NCI-H82 treated with DMSO at 0.1 percent for 48 hours (cell line): ENCODE results near the gene KCNIP1.

Experiments
- DNase-seq: peaks from one replicate; lab custom pipeline; 2025; ENCODE audit not compliant: unreplicated experiment; lab: John Stamatoyannopoulos, UW

The KCNIP1 gene

DNA sequence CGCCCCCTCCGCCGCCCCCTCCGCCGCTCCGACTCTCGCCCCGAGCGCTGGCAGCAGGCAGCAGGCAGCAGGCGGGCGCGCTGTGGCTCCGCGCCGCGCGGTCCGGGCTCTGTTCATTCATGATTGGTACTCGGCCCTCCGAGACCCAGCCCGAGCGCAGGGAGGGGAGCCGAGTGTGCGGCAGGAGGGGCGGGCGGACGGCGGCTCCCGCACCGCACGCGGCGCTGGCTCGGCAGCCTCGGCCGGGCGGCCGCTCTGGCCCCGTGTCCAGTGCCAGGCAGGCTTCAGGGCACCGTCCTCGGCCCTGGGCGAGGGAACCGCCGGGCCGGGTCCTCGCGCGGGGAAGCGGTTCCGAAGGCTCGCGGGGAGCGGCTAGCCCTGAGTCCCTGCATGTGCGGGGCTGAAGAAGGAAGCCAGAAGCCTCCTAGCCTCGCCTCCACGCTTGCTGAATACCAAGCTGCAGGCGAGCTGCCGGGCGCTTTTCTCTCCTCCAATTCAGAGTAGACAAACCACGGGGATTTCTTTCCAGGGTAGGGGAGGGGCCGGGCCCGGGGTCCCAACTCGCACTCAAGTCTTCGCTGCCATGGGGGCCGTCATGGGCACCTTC, at the start of gene KCNIP1:
TSS of gene KCNIP1 (plus strand) at position 31 of the 607 bp plus-strand sequence.
- DNase-seq, result no peak

DNA sequence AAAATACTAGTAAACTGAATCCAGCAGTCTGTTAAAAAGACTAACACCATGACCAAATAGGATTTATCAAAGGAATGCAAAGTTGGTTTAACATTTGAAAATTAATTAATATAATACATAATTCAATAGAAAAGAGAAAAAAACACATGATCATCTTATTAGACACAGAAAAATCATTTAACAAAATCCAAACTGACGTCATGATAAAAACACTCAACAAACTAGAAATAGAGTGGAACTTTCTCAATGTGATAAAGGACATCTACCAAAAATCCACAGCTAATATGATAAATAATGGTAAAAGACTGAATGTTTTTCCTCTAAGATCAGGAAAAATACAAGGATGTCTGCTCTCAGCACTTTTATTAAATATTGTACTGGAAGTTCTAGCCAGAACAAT, 40.4 kb upstream of the KCNIP1 start:
- DNase-seq, result no peak

DNA sequence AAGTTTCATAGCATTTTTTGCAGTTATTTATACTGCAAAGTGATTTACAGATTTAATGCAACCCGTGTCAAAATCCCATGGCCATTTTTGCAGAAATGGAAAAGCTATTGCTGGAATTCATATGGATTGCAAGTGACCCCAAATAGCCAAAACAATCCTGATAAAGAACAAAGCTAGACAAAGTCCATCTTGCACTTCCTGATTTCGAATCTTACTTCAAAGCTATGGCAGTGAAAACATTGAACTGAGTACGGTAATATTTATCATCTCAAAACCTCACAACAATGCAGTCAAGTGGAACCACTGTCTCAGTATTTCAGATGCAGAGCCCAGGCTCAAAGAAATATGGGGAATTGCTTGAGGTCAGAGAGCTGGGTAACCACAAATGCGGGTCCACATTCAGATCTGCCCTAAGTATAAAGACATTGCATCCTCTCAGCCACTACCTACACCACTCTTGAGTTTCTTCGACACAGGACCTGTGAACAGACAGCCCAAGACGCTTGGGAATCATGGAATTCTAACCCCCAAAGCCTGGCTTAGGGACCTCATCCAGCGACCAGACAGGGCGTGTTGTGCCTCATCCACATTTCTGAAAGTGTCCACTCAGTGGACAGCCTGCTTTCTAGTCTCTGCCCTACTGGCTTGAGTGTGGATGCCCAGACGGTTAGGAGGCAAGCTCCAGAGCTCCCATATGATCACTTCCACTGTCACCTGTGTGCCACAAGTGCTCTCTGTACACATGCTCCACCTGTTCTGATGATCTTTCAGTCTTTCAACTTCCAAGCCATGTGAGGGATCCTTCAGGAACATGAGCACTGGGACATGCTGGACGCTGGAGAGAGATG, 39.3 kb upstream of the KCNIP1 start:
- DNase-seq, result no peak

DNA sequence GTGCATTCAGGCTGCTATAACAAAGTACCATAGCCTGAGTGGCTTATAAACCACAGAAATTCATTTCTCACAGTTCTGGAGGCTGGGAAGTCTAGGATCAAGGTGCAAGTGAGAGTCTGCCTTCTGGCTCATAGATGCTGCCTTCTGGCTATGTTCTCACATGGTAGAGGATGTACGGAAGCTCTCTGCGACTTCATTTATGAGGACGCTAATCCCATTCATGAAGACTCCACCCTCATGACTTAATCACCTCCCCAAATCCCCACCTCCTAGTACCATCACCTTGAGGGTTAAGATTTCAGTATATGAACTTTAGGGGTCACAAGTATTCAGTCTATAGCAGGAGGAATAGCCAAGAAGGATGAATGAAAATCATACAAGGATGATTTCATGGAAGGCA, 37.3 kb upstream of the KCNIP1 start:
- DNase-seq, result no peak

DNA sequence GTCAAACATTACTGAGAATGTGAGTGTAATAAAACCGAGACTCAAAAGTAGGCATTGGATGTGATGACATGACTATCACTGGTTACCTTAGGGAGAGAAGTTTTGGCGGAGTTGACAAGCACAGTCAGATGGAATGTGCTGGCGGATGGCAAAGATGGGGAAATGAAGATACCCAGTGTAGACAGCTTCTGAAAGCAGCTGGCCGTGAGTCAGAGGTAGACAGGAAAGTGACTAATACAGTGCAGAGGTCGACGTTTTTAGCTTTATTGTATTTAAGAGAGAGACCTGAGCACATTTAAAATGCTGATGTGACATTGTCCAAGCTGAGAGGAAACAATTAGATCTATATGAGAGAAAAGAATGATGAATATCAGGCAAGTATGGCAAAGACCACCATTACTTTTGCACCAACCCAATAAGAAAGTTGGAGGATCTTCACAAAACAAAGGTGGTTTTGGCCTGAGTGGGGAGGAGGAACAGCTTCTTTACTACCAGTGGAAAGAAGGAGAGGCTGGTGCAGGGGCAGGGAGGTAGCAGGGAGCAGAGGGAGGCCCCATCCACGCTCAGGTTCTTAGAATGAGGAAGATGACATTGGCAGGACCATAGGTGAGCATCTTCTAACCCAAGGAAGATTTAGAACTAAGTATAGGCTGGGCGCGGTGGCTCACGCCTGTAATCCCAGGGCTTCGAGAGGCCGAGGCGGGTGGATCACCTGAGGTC, 36.7 kb upstream of the KCNIP1 start:
- no peak for DNase-seq

DNA sequence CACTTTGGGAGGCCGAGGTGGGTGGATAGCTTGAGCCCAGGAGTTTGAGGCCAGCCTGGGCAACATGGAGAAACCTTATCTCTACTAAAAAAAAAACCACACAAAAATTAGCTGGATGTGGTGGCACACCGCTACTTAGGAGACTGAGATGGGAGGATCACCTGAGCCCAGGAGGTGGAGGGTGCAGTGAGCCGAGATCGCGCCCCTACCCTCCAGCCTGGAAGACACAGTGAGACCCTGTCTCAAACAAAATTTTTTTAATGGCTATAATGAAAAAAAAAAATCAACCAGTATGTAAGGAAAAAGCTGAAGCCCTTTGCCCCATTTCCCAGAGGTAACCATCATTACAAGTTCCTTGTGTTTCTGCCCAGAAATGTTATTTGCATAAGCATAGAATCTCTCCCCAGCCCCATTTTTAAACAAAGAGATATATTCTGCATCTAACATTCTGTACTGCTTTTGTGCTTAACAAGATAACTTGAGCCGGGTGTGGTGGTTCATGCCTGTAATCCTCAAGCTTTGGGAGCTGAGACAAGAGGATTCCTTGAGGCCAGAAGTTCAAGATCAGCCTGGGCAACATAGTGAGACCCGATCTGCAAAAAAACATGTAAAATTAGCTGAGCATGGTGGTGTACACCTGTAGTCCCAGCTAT, 35.1 kb upstream of the KCNIP1 start:
- no peak for DNase-seq

GRCh38 chr5:170469414-170469813, 34.4 kb upstream of the KCNIP1 start:
- no peak for DNase-seq

- DNase-seq, result no peak
Observed at GRCh38 chr5:170470275-170470674, 33.5 kb upstream of the KCNIP1 start.

DNA sequence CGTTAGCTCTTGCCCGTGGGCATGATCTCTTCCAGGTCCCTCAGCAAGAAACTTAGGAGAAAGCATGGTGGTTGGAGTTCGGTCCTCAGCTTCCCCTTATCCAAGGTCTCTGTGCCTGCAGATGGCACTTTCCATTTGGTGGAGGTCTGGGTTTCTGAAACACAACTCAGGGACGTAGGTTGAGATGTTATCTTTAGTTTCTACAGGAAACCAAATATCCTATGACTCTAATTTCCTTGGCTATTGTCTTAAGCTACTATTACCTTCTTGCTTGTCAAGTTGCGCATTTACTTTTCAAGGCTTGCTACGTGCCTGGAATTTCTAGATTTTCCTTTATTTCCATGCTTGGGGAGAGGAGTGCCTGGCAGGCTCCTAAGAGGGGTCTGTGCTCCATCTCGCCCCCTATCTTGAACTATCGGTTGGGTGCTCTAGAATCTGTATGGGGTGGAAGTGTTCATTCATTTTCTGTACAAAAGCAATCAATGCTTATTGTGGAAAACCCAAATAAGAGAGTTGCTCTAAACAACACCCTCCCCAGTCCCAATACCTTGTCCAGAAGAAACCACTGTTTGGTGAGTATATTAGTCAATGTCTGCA, 32.9 kb upstream of the KCNIP1 start:
- no peak for DNase-seq

GRCh38 chr5:170471551-170472178, 32.2 kb upstream of the KCNIP1 start:
- no peak for DNase-seq

GRCh38 chr5:170473642-170474041, 30.2 kb upstream of the KCNIP1 start:
- DNase-seq, result no peak

DNA sequence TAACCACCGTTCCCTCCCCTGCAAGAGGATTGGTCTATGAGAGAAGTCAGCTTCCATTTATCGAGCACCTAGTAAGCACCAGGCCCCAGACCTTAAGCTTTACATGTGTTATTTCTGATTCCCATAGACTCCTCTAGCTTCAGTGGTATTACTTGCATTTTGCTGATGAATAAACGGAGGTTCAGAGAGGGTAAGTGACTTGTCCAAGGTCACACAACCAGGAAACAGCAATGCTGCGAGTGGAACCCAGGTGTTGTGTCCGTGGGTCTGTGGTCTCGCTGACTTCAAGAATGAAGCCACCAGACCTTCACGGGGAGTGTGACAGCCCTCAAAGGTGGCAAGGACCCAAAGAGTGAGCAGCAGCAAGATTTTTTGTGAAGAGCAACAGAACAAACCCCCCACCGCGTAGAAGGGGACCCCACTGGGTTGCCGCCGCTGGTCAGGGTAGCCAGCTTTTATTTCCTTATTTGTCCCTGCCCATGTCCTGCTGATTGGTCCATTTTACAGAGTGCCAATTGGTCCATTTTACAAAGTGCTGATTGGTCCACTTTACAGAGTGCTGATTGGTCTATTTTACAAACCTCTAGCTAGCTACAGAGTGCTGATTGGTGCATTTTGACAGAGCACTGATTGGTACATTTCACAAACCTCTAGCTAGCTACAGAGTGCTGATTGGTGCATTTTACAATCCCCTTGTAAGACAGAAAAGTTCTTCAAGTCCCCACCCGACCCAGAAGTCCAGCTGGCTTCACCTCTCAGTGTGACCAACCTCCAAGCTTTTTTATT, 29.1 kb upstream of the KCNIP1 start:
- no peak for DNase-seq

- no peak for DNase-seq
Observed at GRCh38 chr5:170475294-170476000, 28.4 kb upstream of the KCNIP1 start.

DNA sequence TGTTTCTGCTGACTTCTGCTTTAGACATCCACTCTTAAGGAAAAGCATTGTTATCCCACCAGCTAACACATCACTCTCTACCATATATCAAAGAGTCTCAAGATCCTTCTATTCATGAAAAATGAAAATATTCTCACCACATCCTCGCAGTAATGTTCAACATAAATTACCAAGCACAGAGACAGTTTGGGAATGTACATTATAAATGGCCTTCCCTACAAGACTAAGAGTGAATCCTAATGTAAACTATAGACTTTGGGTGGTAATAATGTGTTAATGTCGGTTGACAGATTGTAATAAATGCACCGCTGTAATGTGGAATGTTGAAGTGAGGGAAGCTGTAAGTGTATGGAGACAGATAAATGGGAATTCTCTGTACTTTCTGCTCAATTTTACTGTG, 27.1 kb upstream of the KCNIP1 start:
- DNase-seq, result no peak

- no peak for DNase-seq
Observed at GRCh38 chr5:170477906-170478305, 25.9 kb upstream of the KCNIP1 start.

DNA sequence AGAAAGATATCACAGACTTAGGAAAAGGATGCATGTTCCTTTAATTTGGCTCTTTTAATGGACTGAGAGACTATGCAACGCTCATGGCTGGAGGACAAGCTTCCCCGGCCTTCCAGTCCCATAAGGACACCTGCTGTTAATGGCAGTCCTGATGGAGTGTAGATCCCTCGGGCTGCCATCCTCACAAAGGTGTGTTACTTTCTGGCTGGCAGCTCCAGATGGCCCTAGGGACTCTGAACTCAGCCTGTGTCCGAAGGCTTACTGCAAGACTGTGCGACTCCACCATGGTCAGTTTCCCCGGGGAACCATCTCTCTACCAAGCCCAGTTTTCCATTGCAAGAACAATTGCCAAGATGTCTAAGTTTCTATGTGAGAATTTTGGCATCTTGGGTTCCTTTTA, 25.5 kb upstream of the KCNIP1 start:
- no peak for DNase-seq

DNA sequence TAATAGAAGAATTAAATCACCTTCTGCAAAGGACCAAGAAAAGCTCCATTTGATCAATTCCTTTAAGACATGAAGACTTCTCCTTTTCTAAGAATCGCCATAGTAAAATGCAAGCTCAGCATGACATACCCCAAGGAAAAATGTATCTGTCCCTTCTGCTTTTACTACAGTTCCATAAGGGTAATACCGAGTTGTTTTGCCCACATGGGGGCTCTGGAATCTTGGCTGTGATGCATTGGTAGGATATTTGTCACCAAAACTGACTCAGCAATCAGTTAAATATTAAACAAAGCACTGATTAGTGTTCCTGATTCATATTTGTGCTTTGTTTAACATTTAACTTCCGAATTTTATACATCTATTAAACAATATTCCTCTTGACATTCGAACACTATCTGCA, 24.3 kb upstream of the KCNIP1 start:
- no peak for DNase-seq

GRCh38 chr5:170480260-170480659, 23.6 kb upstream of the KCNIP1 start:
- no peak for DNase-seq

GRCh38 chr5:170481849-170482248, 22.0 kb upstream of the KCNIP1 start:
- no peak for DNase-seq
